Measurements from ENCODE around the gene RAB39A.

DNA sequence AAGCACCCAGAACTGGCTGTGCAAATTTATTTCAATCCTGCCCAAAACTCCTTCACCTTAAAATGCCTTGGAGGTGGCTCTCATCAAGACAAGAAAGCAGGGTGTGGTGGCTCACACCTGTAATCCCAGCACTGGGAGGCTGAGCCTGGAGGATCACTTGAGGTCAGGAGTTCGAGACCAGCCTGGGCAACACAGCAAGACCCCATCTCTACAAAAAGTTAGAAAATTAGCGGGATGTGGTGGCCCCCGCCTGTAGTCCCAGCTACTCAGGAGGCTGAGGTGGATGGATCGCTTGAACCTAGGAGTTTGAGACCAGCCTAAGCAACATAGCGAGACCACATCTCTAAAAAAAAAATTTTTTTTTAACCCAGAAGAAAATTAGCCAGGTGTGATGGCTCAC lies 689 bp upstream of the RAB39A start:
- TF ChIP-seq, protein P1, sequence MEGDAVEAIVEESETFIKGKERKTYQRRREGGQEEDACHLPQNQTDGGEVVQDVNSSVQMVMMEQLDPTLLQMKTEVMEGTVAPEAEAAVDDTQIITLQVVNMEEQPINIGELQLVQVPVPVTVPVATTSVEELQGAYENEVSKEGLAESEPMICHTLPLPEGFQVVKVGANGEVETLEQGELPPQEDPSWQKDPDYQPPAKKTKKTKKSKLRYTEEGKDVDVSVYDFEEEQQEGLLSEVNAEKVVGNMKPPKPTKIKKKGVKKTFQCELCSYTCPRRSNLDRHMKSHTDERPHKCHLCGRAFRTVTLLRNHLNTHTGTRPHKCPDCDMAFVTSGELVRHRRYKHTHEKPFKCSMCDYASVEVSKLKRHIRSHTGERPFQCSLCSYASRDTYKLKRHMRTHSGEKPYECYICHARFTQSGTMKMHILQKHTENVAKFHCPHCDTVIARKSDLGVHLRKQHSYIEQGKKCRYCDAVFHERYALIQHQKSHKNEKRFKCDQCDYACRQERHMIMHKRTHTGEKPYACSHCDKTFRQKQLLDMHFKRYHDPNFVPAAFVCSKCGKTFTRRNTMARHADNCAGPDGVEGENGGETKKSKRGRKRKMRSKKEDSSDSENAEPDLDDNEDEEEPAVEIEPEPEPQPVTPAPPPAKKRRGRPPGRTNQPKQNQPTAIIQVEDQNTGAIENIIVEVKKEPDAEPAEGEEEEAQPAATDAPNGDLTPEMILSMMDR (conservative IDR thresholded peaks at IDR 0.05 in 1 of 2, IDR thresholded peaks at IDR 0.05 in 1 of 2; ENCODE audit: low read depth in 1 of 2, low read length in 2 of 2): no peak
- TF ChIP-seq EZH2 (IDR thresholded peaks at IDR 0.05; ENCODE audit: low read length, missing control alignments): no peak
